Karpas-422 (cell line): Measurements from ENCODE around the gene CCDC88A. TPM values are rescaled to one million over a fixed set of nuclear protein-coding genes. Genes with fewer than 3 reads are reported as not detected.
A peak's percentile ranks its signal among the peaks of the same experiment; 100 is the strongest.
"Not testable (repeated sequence)": the region's sequence is repeated elsewhere in the genome, so short reads cannot be mapped to it uniquely, and the experiment has no call there.

ENCODE experiments used
- DNase-seq: peaks from one replicate; pipeline ENCODE4 v3.0.0-alpha.2; 2015
- H2AFZ ChIP-seq: fragments of 200-600 bp; sonication (generic); 2 replicates; pipeline ENCODE4 v1.6.1; 2014; ENCODE audit warnings: antibody characterized with exemption, low read length, mixed read lengths
- H3K27ac ChIP-seq: fragments of 200-600 bp; sonication (generic); 2 replicates; pipeline ENCODE4 v1.5.1; 2014; ENCODE audit warnings: mild to moderate bottlenecking, low read length, moderate library complexity
- H3K27me3 ChIP-seq: fragments of 200-600 bp; sonication (generic); 2 replicates; pipeline ENCODE4 v1.6.1; 2014; ENCODE audit warnings: low read length, mixed read lengths
- H3K36me3 ChIP-seq: fragments of 200-600 bp; sonication (generic); 2 replicates; pipeline ENCODE4 v1.6.1; 2014; ENCODE audit warnings: low read length, mixed read lengths; ENCODE audit not compliant: insufficient read depth
- H3K4me1 ChIP-seq: fragments of 200-600 bp; sonication (generic); 2 replicates; pipeline ENCODE4 v1.6.1; 2014; ENCODE audit warnings: mild to moderate bottlenecking, low read length, mixed read lengths
- H3K4me2 ChIP-seq: fragments of 200-600 bp; sonication (generic); 2 replicates; pipeline ENCODE4 v1.6.1; 2014; ENCODE audit warnings: low read length, low read depth, mild to moderate bottlenecking; ENCODE audit not compliant: poor library complexity, severe bottlenecking
- H3K4me3 ChIP-seq: fragments of 200-600 bp; sonication (generic); 2 replicates; pipeline ENCODE4 v1.5.1; 2014; ENCODE audit warnings: mild to moderate bottlenecking, antibody characterized with exemption, low read length, mixed read lengths
- H3K79me2 ChIP-seq: fragments of 200-600 bp; sonication (generic); 2 replicates; pipeline ENCODE4 v1.6.1; 2014; ENCODE audit warnings: mild to moderate bottlenecking, low read length, mixed read lengths
- H3K9ac ChIP-seq: fragments of 200-600 bp; sonication (generic); 2 replicates; pipeline ENCODE4 v1.6.0; 2014; ENCODE audit warnings: low read length
- H3K9me2 ChIP-seq: fragments of 200-600 bp; sonication (generic), shearing (Covaris generic); replicated peaks from 2 replicates; pipeline ENCODE4 v1.6.0; 2014; ENCODE audit warnings: mild to moderate bottlenecking, low read length, moderate library complexity; ENCODE audit not compliant: insufficient read depth
- H3K9me3 ChIP-seq: fragments of 300-700, 200-600 bp; sonication (generic); 2 replicates; pipeline ENCODE4 v1.6.1; 2014; ENCODE audit warnings: low read length, mixed read lengths
- H4K20me1 ChIP-seq: fragments of 200-600 bp; sonication (generic); 2 replicates; pipeline ENCODE4 v1.6.1; 2014; ENCODE audit warnings: mild to moderate bottlenecking, antibody characterized with exemption, low read length, low read depth; ENCODE audit not compliant: insufficient read depth
- total RNA-seq: library from RNA; depleted of rRNA; stranded (reverse); fragments of >200 nt; shearing (Covaris generic); gene quantifications from 2 replicates; pipeline ENCODE4 v1.2.3, GENCODE V29; 2014; ENCODE audit warnings: low replicate concordance

Gene CCDC88A
- total RNA-seq, 1 experiment from 2014 or later, result 262 TPM

- Histone ChIP-seq H3K36me3 (no peaks in the 10 kb centered on the region), H3K9ac (peak overlapping the region; percentile 41), H4K20me1 (no peaks in the 10 kb centered on the region), H3K9me3 (no peaks in the 10 kb centered on the region), H2AFZ (no peak overlapping the region), H3K27ac (peak overlapping the region; percentile 73; the same call in 1 of the 2 replicates), H3K4me3 (peak overlapping the region; percentile 94), H3K9me2 (no peaks in the 10 kb centered on the region), H3K79me2 (peaks cover 12% of the 10 kb centered on the region), H3K4me2 (peak overlapping the region; percentile 98), H3K4me1 (peaks cover 27% of the 10 kb centered on the region), H3K27me3 (no peaks in the 10 kb centered on the region)
- no peak for DNase-seq
Observed at GRCh38 chr2:55283083-55283482, 136.6 kb downstream of the CCDC88A start.

DNA sequence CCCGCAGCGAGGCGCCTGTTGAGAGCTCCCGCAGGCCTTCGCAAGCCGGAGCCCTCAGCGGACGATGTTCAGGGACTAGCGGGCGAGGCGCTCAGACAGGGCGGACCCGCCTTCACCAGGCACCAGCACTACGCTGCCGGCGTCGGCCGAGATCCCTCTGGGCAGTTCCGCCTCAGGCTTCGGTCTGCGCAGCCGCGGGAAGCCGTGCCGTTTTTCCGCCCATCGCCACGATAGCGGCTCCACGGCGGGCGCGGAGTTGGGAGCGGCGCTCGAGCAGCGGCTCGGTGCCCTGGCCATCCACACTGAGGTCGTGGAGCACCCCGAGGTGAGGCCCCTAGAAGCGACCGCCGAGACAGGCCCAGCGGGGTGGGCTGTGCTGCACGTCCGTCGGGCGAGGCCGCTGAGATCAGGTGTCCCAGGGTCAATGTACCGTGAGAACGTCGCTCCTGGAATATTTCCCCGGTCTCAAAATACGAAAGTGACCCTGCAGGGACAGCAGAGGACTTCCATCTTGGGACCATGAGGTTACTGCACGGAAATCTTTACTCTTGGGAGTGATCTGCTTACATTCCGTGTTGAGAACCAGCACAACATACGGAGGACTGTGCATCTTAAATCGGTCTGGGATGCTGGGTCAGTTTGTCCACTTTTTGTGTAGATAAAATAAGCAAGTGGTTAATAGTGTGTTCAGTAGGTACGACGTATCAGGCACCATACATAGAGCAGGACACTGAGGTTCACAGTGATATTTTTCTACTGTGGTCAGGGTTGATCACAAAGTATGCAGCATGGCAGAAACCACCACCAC, 137.3 kb downstream of the CCDC88A start:
- Histone ChIP-seq H3K9me3 (no peaks in the 10 kb centered on the region), H3K27me3 (no peaks in the 10 kb centered on the region), H3K4me1 (peaks cover 30% of the 10 kb centered on the region), H3K36me3 (no peaks in the 10 kb centered on the region), H3K9ac (peak overlapping the region; percentile 88), H3K27ac (peak overlapping the region; percentile 73), H3K4me3 (peak overlapping the region; percentile 94), H2AFZ (peak overlapping the region; percentile 54), H3K4me2 (peak overlapping the region; percentile 98), H4K20me1 (no peaks in the 10 kb centered on the region), H3K9me2 (no peaks in the 10 kb centered on the region), H3K79me2 (peaks cover 12% of the 10 kb centered on the region)
- peak; percentile 93 for DNase-seq

DNA sequence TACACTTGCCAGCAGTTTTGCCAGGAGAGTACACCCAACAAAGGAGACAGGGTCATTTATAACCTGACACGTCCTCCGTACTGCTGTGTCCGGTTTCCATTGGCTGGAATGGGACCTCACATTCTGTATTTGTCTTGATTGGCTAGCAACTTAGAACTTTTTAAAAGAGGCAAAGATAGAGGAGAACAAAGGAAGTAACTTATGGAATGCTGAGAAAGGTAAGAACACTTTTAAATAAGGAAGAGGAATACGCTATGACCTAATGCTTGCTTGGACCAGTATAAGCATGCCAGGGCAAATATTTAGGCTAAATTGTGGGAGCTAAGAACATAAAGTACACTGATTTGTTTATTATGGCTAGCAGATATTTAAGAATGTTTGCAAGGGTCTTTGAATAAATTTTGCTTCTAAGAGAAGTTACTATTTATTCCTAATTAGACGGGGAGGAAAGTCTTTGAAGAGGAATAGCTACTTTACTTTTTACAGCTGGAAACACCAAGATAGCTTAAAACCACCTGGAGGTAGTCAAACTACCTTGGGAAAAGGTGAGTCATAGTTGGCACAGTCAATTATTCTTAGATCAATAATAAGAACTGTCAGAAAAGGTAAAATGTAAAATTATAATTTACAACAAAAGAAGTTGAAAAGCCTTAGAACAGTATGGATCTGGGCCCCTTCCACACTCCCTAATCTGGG, 138.7 kb downstream of the CCDC88A start:
- not testable (repeated sequence) for H3K36me3 ChIP-seq, H3K9ac ChIP-seq, H3K9me3 ChIP-seq, H3K27ac ChIP-seq, H4K20me1 ChIP-seq, H2AFZ ChIP-seq, DNase-seq, H3K27me3 ChIP-seq, H3K9me2 ChIP-seq
- Histone ChIP-seq H3K4me3 (peak overlapping the region; percentile 94; the same call in 1 of the 2 replicates), H3K79me2 (peaks cover 12% of the 10 kb centered on the region), H3K4me2 (peak overlapping the region; percentile 98), H3K4me1 (peaks cover 30% of the 10 kb centered on the region)

DNA sequence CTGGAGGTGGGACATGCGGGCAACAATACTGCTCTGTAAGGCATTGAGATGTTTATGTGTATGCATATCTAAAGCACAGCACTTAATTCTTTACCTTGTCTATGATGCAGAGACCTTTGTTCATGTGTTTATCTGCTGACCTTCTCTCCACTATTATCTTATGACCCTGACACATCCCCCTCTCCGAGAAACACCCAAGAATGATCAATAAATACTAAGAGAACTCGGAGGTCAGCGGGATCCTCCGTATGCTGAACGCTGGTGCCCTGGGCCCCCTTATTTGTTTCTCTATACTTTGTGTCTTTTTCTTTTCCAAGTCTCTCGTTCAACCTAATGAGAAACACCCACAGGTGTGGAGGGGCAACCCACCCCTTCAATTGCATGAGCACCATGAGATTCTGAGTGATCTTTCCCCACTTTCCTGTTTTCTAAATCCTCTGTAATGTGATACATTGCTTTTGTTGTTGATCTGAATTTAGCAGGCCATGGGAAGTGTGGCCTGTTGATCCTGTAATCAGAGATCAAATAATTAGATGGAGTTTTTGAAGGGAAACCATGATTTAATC, 139.7 kb downstream of the CCDC88A start:
- H3K36me3 ChIP-seq, DNase-seq, H3K4me2 ChIP-seq, H3K27me3 ChIP-seq, H4K20me1 ChIP-seq, H3K9me2 ChIP-seq, H3K9me3 ChIP-seq, H2AFZ ChIP-seq, H3K4me3 ChIP-seq, H3K9ac ChIP-seq, H3K27ac ChIP-seq: not testable (repeated sequence)
- H3K4me1 ChIP-seq, result peaks cover 30% of the 10 kb centered on the region
- H3K79me2 ChIP-seq, result peaks cover 12% of the 10 kb centered on the region

DNA sequence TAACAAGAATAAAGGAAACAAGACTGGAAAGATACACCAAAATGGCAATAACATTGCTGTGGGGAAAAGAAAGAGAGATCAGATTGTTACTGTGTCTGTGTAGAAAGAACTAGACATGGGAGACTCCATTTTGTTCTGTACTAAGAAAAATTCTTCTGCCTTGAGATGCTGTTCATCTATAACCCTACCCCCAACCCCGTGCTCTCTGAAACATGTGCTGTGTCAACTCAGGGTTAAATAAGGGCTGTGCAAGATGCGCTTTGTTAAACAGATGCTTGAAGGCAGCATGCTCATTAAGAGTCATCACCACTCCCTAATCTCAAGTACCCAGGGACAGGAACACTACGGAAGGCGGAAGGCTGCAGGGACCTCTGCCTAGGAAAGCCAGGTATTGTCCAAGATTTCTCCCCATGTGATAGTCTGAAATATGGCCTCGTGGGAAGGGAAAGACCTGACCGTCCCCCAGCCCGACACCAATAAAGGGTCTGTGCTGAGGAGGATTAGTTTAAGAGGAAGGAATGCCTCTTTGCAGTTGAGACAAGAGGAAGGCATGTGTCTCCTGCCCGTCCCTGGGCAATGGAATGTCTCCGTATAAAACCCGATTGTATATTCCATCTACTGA, 140.3 kb downstream of the CCDC88A start:
- H3K79me2 ChIP-seq, result peaks cover 12% of the 10 kb centered on the region
- H3K9me3 ChIP-seq, DNase-seq, H3K9ac ChIP-seq, H2AFZ ChIP-seq, H3K9me2 ChIP-seq, H3K27ac ChIP-seq, H3K4me2 ChIP-seq, H4K20me1 ChIP-seq, H3K4me3 ChIP-seq, H3K27me3 ChIP-seq, H3K36me3 ChIP-seq: not testable (repeated sequence)
- peaks cover 30% of the 10 kb centered on the region for H3K4me1 ChIP-seq

GRCh38 chr2:55277310-55277709, 142.3 kb downstream of the CCDC88A start:
- H3K79me2 ChIP-seq, result no peaks in the 10 kb centered on the region
- H3K4me3 ChIP-seq, result no peak overlapping the region
- no peaks in the 10 kb centered on the region for H3K9me3 ChIP-seq
- no peaks in the 10 kb centered on the region for H3K27me3 ChIP-seq
- no peak overlapping the region for H2AFZ ChIP-seq
- no peaks in the 10 kb centered on the region for H3K9me2 ChIP-seq
- no peaks in the 10 kb centered on the region for H4K20me1 ChIP-seq
- peaks cover 14% of the 10 kb centered on the region for H3K4me1 ChIP-seq
- no peak overlapping the region for H3K27ac ChIP-seq
- DNase-seq, result no peak
- H3K9ac ChIP-seq, result no peak overlapping the region
- no peak overlapping the region for H3K4me2 ChIP-seq
- H3K36me3 ChIP-seq, result no peaks in the 10 kb centered on the region

DNA sequence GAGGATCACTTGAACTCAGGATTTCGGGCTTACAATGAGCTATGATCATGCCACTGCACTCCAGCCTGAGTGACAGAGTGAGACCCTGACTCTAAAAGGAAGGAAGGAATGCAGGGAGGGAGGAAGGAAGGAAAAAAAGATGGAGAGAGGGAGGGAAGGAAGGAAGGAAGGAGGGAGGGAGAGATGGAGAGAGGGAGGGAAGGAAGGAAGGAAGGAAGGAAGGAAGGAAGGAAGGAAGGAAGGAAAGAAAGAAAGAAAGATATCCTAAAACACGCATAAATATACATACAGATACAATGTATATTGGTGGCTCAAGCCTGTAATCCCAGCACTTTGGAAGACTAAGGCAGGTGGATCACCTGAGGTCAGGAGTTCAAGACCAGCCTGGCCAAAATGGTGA, 145.3 kb downstream of the CCDC88A start:
- not testable (repeated sequence) for H3K9ac ChIP-seq, H3K79me2 ChIP-seq, H4K20me1 ChIP-seq, H3K4me2 ChIP-seq, H3K9me3 ChIP-seq, H3K27ac ChIP-seq, DNase-seq, H3K9me2 ChIP-seq, H3K4me3 ChIP-seq, H3K36me3 ChIP-seq, H3K27me3 ChIP-seq, H2AFZ ChIP-seq
- H3K4me1 ChIP-seq, result peaks cover 18% of the 10 kb centered on the region

DNA sequence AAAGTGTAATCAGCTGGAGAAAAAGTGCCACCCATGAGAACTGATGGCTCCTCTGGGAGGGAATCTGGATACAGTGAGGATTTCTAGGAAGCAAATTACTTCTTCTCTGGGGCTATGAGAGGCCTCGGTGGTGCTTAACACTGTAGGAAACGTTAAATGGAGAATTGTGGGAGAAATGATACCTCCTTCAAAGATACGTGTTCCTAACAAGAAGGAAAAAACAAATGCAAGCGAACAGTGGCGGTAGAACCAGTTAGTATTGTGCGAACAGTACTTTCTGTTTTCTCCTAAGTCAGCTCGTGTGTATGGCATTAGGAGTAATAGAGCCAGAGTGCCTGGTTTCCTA, 150.0 kb downstream of the CCDC88A start:
- Histone ChIP-seq H3K4me2 (peak overlapping the region; percentile 86), H3K4me1 (peaks cover 18% of the 10 kb centered on the region), H2AFZ (peak overlapping the region; percentile 50; the same call in 1 of the 2 replicates), H3K27me3 (no peaks in the 10 kb centered on the region), H3K79me2 (peaks cover 32% of the 10 kb centered on the region), H3K36me3 (peaks cover 13% of the 10 kb centered on the region; the same call in 1 of the 2 replicates), H3K9me3 (no peaks in the 10 kb centered on the region), H3K27ac (peak overlapping the region; percentile 74), H3K9me2 (no peaks in the 10 kb centered on the region), H3K9ac (peak overlapping the region; percentile 94), H4K20me1 (no peaks in the 10 kb centered on the region), H3K4me3 (peak overlapping the region; percentile 98)
- DNase-seq, result no peak
